Peyer's patch (tissue), 4 donors: ENCODE results near the gene MCTP1.

ENCODE experiments used
- POLR2A ChIP-seq, 2 donors: fragments of 450-650 bp; IDR thresholded peaks; one replicate each; pipeline ENCODE4 v1.5.1; 2017; ENCODE audit warnings: antibody characterized with exemption in 2 of 2, mild to moderate bottlenecking in 2 of 2, moderate library complexity in 2 of 2
- TF ChIP-seq, protein P1 (sequence below), 6 experiments: fragments of 450-650 bp in 4 of 6; fragments of 200-600 bp in 2 of 6; sonication (generic) in 1 of 6; IDR thresholded peaks; one replicate each; pipeline ENCODE4 v1.5.1; 2017 to 2019; ENCODE audit warnings: antibody characterized with exemption in 6 of 6, mild to moderate bottlenecking in 3 of 6, moderate library complexity in 1 of 6

DNA sequence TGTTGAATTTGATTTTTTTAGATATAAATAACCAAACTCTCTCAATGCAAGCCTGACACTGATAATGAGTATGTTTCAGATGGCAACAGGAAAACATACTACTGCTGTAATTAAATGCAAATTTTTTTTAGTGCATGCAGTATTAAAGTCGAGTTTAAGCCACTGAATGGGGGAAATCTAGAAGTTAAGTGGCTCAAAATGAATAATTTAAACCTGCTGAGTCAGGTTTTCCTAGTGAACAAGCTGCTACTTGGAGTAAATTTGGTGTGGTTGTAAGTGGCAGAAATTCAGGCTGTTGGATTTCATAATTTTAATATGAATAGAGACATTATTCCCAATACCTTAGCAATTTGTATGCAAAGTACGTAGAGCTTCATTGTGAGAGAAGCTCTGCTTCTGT is 544.6 kb downstream of the MCTP1 start:
- TF ChIP-seq, protein P1, sequence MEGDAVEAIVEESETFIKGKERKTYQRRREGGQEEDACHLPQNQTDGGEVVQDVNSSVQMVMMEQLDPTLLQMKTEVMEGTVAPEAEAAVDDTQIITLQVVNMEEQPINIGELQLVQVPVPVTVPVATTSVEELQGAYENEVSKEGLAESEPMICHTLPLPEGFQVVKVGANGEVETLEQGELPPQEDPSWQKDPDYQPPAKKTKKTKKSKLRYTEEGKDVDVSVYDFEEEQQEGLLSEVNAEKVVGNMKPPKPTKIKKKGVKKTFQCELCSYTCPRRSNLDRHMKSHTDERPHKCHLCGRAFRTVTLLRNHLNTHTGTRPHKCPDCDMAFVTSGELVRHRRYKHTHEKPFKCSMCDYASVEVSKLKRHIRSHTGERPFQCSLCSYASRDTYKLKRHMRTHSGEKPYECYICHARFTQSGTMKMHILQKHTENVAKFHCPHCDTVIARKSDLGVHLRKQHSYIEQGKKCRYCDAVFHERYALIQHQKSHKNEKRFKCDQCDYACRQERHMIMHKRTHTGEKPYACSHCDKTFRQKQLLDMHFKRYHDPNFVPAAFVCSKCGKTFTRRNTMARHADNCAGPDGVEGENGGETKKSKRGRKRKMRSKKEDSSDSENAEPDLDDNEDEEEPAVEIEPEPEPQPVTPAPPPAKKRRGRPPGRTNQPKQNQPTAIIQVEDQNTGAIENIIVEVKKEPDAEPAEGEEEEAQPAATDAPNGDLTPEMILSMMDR (IDR thresholded peaks at IDR 0.05): no peak
- TF ChIP-seq POLR2A (IDR thresholded peaks at IDR 0.05): no peak
